Measurements from ENCODE around the gene CTPS2.

- TF ChIP-seq NFIC (IDR thresholded peaks at IDR 0.05; ENCODE audit: low read depth, low read length) (no peak), PML (IDR thresholded peaks at IDR 0.05; ENCODE audit: low read length) (no peak), POLR2AphosphoS5 (IDR thresholded peaks at IDR 0.05; ENCODE audit: low read length) (no peak), SMARCA5 (IDR thresholded peaks at IDR 0.05) (no peak), MYC (IDR thresholded peaks at IDR 0.05; ENCODE audit: insufficient read depth, insufficient read length, insufficient replicate concordance, low read length, severe bottlenecking) (no peak), CTCF (IDR thresholded peaks at IDR 0.05 in 2 of 3, conservative IDR thresholded peaks at IDR 0.05 in 1 of 3; ENCODE audit: control insufficient read depth in 2 of 3, extremely low read depth in 1 of 3, insufficient read depth in 1 of 3, low read depth in 3 of 3, low read length in 3 of 3) (no peak), POLR2AphosphoS2 (IDR thresholded peaks at IDR 0.05; ENCODE audit: low read depth, low read length) (no peak), PRDM15 (CRISPR knock-in tag; IDR thresholded peaks at IDR 0.05) (no peak), BCL11A (IDR thresholded peaks at IDR 0.05; ENCODE audit: low read depth, low read length) (no peak), ATF7 (IDR thresholded peaks at IDR 0.05; ENCODE audit: low read depth) (no peak), IKZF1 (conservative IDR thresholded peaks at IDR 0.05) (no peak)
These were observed 59.0 kb downstream of the CTPS2 start for GRCh38 chrX:16653424-16653823.
